ENCODE measurements around the gene CD226.

Gene CD226

GRCh38 chr18:69957747-69958146 is 10.1 kb upstream of the CD226 start:
- H3K27me3 ChIP-seq (ENCODE audit: insufficient read depth, poor library complexity, severe bottlenecking): no peaks in the 10 kb centered on the region
- no peak overlapping the region for H3K27ac ChIP-seq (ENCODE audit: poor library complexity, severe bottlenecking)
- no peaks in the 10 kb centered on the region for H3K9me3 ChIP-seq (ENCODE audit: severe bottlenecking)
- no peak for ATAC-seq (ENCODE audit: low read depth)
- DNase-seq (ENCODE audit: low spot score): no peak
- no peak for TF ChIP-seq CTCF (IDR thresholded peaks at IDR 0.05; ENCODE audit: poor library complexity, severe bottlenecking)
- H3K36me3 ChIP-seq (ENCODE audit: low read depth): no peaks in the 10 kb centered on the region
- no peaks in the 10 kb centered on the region for H3K4me1 ChIP-seq (ENCODE audit: insufficient read depth, poor library complexity, severe bottlenecking)
- no peak overlapping the region for H3K4me3 ChIP-seq (ENCODE audit: severe bottlenecking)

GRCh38 chr18:69956665-69957620 is 9.3 kb upstream of the CD226 start:
- H3K4me1 ChIP-seq (ENCODE audit: insufficient read depth, poor library complexity, severe bottlenecking): no peaks in the 10 kb centered on the region
- no peak for ATAC-seq (ENCODE audit: low read depth)
- no peaks in the 10 kb centered on the region for H3K36me3 ChIP-seq (ENCODE audit: low read depth)
- no peak overlapping the region for H3K4me3 ChIP-seq (ENCODE audit: severe bottlenecking)
- no peaks in the 10 kb centered on the region for H3K9me3 ChIP-seq (ENCODE audit: severe bottlenecking)
- no peak for DNase-seq (ENCODE audit: low spot score)
- no peaks in the 10 kb centered on the region for H3K27me3 ChIP-seq (ENCODE audit: insufficient read depth, poor library complexity, severe bottlenecking)
- no peak overlapping the region for H3K27ac ChIP-seq (ENCODE audit: poor library complexity, severe bottlenecking)
- TF ChIP-seq CTCF (IDR thresholded peaks at IDR 0.05; ENCODE audit: poor library complexity, severe bottlenecking): no peak

GRCh38 chr18:69956057-69956456 is 8.4 kb upstream of the CD226 start:
- H3K27me3 ChIP-seq (ENCODE audit: insufficient read depth, poor library complexity, severe bottlenecking): no peaks in the 10 kb centered on the region
- no peak overlapping the region for H3K27ac ChIP-seq (ENCODE audit: poor library complexity, severe bottlenecking)
- DNase-seq (ENCODE audit: low spot score): no peak
- no peaks in the 10 kb centered on the region for H3K4me1 ChIP-seq (ENCODE audit: insufficient read depth, poor library complexity, severe bottlenecking)
- no peaks in the 10 kb centered on the region for H3K9me3 ChIP-seq (ENCODE audit: severe bottlenecking)
- no peak for ATAC-seq (ENCODE audit: low read depth)
- TF ChIP-seq CTCF (IDR thresholded peaks at IDR 0.05; ENCODE audit: poor library complexity, severe bottlenecking): no peak
- no peaks in the 10 kb centered on the region for H3K36me3 ChIP-seq (ENCODE audit: low read depth)
- H3K4me3 ChIP-seq (ENCODE audit: severe bottlenecking): no peak overlapping the region

GRCh38 chr18:69954719-69955480 is 7.2 kb upstream of the CD226 start:
- ATAC-seq (ENCODE audit: low read depth): no peak
- Histone ChIP-seq H3K4me1 (ENCODE audit: insufficient read depth, poor library complexity, severe bottlenecking) (no peaks in the 10 kb centered on the region), H3K9me3 (ENCODE audit: severe bottlenecking) (no peaks in the 10 kb centered on the region), H3K27ac (ENCODE audit: poor library complexity, severe bottlenecking) (no peak overlapping the region), H3K36me3 (ENCODE audit: low read depth) (no peaks in the 10 kb centered on the region), H3K27me3 (ENCODE audit: insufficient read depth, poor library complexity, severe bottlenecking) (no peaks in the 10 kb centered on the region), H3K4me3 (ENCODE audit: severe bottlenecking) (no peak overlapping the region)
- no peak for DNase-seq (ENCODE audit: low spot score)
- TF ChIP-seq CTCF (IDR thresholded peaks at IDR 0.05; ENCODE audit: poor library complexity, severe bottlenecking): no peak

Measured in RWPE2 (cell line).